HCT116 (cell line): ENCODE results near the gene APP. TPM values are rescaled to one million over a fixed set of nuclear protein-coding genes. Genes with fewer than 3 reads are reported as not detected.

ENCODE experiments used
- ATAC-seq: fragments of 200-7000 bp; cut with Tn5 transposase; 2 replicates; pipeline ENCODE4 v1.9.1; 2020; ENCODE audit warnings: mild to moderate bottlenecking, moderate library complexity
- BruUV-seq: library from RNA; stranded (reverse); fragments of 400-500 nt; replicated peaks from 2 replicates; lab custom pipeline; 2021; lab: Mats Ljungman, UMichigan
- CTCF ChIA-PET: fragments of 300-600 bp; sonication (Branson Sonifier 250); formaldehyde crosslinking; loops from one replicate; lab custom pipeline; 2021; ENCODE audit warnings: antibody characterized with exemption; lab: Charles Lee
- POLR2A ChIA-PET: fragments of 300-600, 350-600 bp; sonication (Branson Sonifier 250); formaldehyde crosslinking; loops from one replicate; lab custom pipeline; 2021; ENCODE audit warnings: antibody characterized with exemption; lab: Charles Lee
- RAD21 ChIA-PET, 2 experiments: fragments of 300-600 bp; sonication (Branson Sonifier 250); formaldehyde crosslinking; loops; one replicate each; lab custom pipeline; 2023; ENCODE audit warnings: low total read pairs in 2 of 2; ENCODE audit not compliant: uncharacterized antibody in 2 of 2, unreplicated experiment in 2 of 2, low non-redundant PET in 1 of 2; lab: Charles Lee
- DNase-seq: peaks from one replicate; pipeline ENCODE4 v3.0.0-alpha.2; 2010; ENCODE audit warnings: low read depth, low spot score
- H2AFZ ChIP-seq: fragments of 200-600 bp; shearing (Covaris generic), sonication (generic); 2 replicates; pipeline ENCODE4 v1.6.1; 2017; ENCODE audit warnings: low read depth, mixed run types, mixed read lengths, antibody characterized with exemption, low read length; ENCODE audit not compliant: poor library complexity, severe bottlenecking
- H3K27ac ChIP-seq: 2 replicates; pipeline ENCODE4 v1.5.1; 2012; ENCODE audit warnings: low read depth, low read length
- H3K27me3 ChIP-seq: fragments of 200-600 bp; sonication (generic); 2 replicates; pipeline ENCODE4 v1.6.1; 2016; ENCODE audit warnings: mixed run types, low read length, mixed read lengths; ENCODE audit not compliant: insufficient read depth
- H3K36me3 ChIP-seq, 2 experiments: fragments of 200-500 bp in 1 of 2; fragments of 200-600 bp in 1 of 2; sonication (Bioruptor generic) in 1 of 2; sonication (generic) in 1 of 2; 2 replicates each; pipeline versions ENCODE4 v1.5.1 to v1.6.1; 2014 to 2016; ENCODE audit warnings: low read length in 2 of 2, inconsistent platforms in 1 of 2, mixed read lengths in 1 of 2, mixed run types in 1 of 2; ENCODE audit not compliant: insufficient read depth in 2 of 2, control insufficient read depth in 1 of 2
- H3K4me1 ChIP-seq, 2 experiments: fragments of 200-600 bp in 1 of 2; sonication (generic) in 1 of 2; 2 replicates each; pipeline versions ENCODE4 v1.5.1 to v1.6.1; 2012 to 2017; ENCODE audit warnings: low read length in 2 of 2, inconsistent platforms in 1 of 2, mild to moderate bottlenecking in 1 of 2, mixed read lengths in 1 of 2, mixed run types in 1 of 2, moderate library complexity in 1 of 2; ENCODE audit not compliant: insufficient read depth in 2 of 2, control insufficient read depth in 1 of 2
- H3K4me2 ChIP-seq: fragments of 200-600 bp; sonication (generic); 2 replicates; pipeline ENCODE4 v1.6.1; 2017; ENCODE audit warnings: mixed run types, low read length, mixed read lengths
- H3K4me3 ChIP-seq, 2 experiments: fragments of 200-600 bp in 1 of 2; sonication (generic) in 1 of 2; replicated peaks in 1 of 2; 2 replicates each; pipeline ENCODE4 v1.5.1; 2011 to 2016; ENCODE audit warnings: low read length in 2 of 2, control low read depth in 1 of 2, low read depth in 1 of 2, mild to moderate bottlenecking in 1 of 2, mixed read lengths in 1 of 2, mixed run types in 1 of 2
- H3K79me2 ChIP-seq: fragments of 200-600 bp; sonication (generic); 2 replicates; pipeline ENCODE4 v1.6.1; 2017; ENCODE audit warnings: mild to moderate bottlenecking, mixed run types, low read length, moderate library complexity, mixed read lengths; ENCODE audit not compliant: insufficient read depth
- H3K9ac ChIP-seq: fragments of 200-600 bp; sonication (generic); 2 replicates; pipeline ENCODE4 v1.6.1; 2016; ENCODE audit warnings: low read length, mixed read lengths
- H3K9me2 ChIP-seq: fragments of 200-600 bp; sonication (generic), shearing (Covaris generic); 2 replicates; pipeline ENCODE4 v1.6.1; 2017; ENCODE audit warnings: mixed run types, mild to moderate bottlenecking, moderate library complexity; ENCODE audit not compliant: insufficient read depth
- H3K9me3 ChIP-seq, 2 experiments: fragments of 200-500 bp in 1 of 2; fragments of 200-600 bp in 1 of 2; sonication (Bioruptor generic) in 1 of 2; sonication (generic) in 1 of 2; 2 replicates each; pipeline ENCODE4 v1.6.1; 2014 to 2017; ENCODE audit warnings: low read length in 2 of 2, mixed read lengths in 2 of 2, inconsistent platforms in 1 of 2, low read depth in 1 of 2, mild to moderate bottlenecking in 1 of 2, mixed run types in 1 of 2, moderate library complexity in 1 of 2; ENCODE audit not compliant: control insufficient read depth in 1 of 2, insufficient read depth in 1 of 2
- H4K20me1 ChIP-seq: fragments of 200-600 bp; sonication (generic), shearing (Covaris generic); 2 replicates; pipeline ENCODE4 v1.6.1; 2017; ENCODE audit warnings: mixed run types, mild to moderate bottlenecking, moderate library complexity; ENCODE audit not compliant: insufficient read depth
- CBX3 ChIP-seq: IDR thresholded peaks from 2 replicates; pipeline ENCODE4 v1.6.1; 2012; ENCODE audit warnings: low read depth
- CEBPB ChIP-seq: IDR thresholded peaks from 2 replicates; pipeline ENCODE4 v1.6.1; 2012; ENCODE audit warnings: low read depth
- EGR1 ChIP-seq: IDR thresholded peaks from 2 replicates; pipeline ENCODE4 v1.6.1; 2012; ENCODE audit warnings: low read depth
- POLR2AphosphoS5 ChIP-seq: IDR thresholded peaks from 2 replicates; pipeline ENCODE4 v1.6.1; 2011; ENCODE audit warnings: mild to moderate bottlenecking, low read depth, low read length, moderate library complexity
- RAD21 ChIP-seq: IDR thresholded peaks from 2 replicates; pipeline ENCODE4 v1.6.1; 2012; ENCODE audit warnings: low read depth, mild to moderate bottlenecking
- SP1 ChIP-seq: IDR thresholded peaks from 2 replicates; pipeline ENCODE4 v1.6.1; 2012; ENCODE audit warnings: low read depth
- SRF ChIP-seq: IDR thresholded peaks from 2 replicates; pipeline ENCODE4 v1.6.1; 2012; ENCODE audit warnings: low read depth
- TCF7L2 ChIP-seq: IDR thresholded peaks from 2 replicates; pipeline ENCODE4 v1.7.0; 2011; ENCODE audit warnings: borderline replicate concordance, inconsistent platforms; ENCODE audit not compliant: insufficient read depth, insufficient read length; ENCODE audit errors: extremely low read depth
- ZBTB33 ChIP-seq: IDR thresholded peaks from 2 replicates; pipeline ENCODE4 v1.6.1; 2011; ENCODE audit warnings: mild to moderate bottlenecking, low read length, moderate library complexity; ENCODE audit not compliant: insufficient replicate concordance; ENCODE audit errors: extremely low read depth
- ZFX ChIP-seq: fragments of 450-650 bp; IDR thresholded peaks from 2 replicates; pipeline ENCODE4 v1.6.1; 2017
- ZNF274 ChIP-seq: fragments of 200-500 bp; sonication (Bioruptor generic); IDR thresholded peaks from 2 replicates; pipeline ENCODE4 v1.6.1; 2014; ENCODE audit warnings: mild to moderate bottlenecking, low read depth, low read length, inconsistent platforms
- intact Hi-C: fragments of 100-400 bp; cut with micrococcal nuclease; formaldehyde crosslinking; loops from 2 replicates; pipeline ENCODE4 v1.10.0; 2022
- total RNA-seq: library from RNA; stranded (reverse); gene quantifications from one replicate; pipeline ENCODE4 v1.2.1, GENCODE V29; 2021; ENCODE audit not compliant: unreplicated experiment
- TF ChIP-seq, protein P1 (sequence below): IDR thresholded peaks from 2 replicates; pipeline ENCODE4 v1.6.1; 2012
- TF ChIP-seq, protein P2 (sequence below), 3 experiments: fragments of 200-600 bp in 1 of 3; sonication (generic) in 1 of 3; IDR thresholded peaks in 2 of 3; conservative IDR thresholded peaks in 1 of 3; 2 replicates each; pipeline ENCODE4 v1.5.1; 2012 to 2017; ENCODE audit warnings: low read depth in 2 of 3, low read length in 2 of 3, antibody characterized with exemption in 1 of 3, borderline replicate concordance in 1 of 3, control low read depth in 1 of 3, mild to moderate bottlenecking in 1 of 3, mixed read lengths in 1 of 3, mixed run types in 1 of 3, moderate library complexity in 1 of 3; ENCODE audit not compliant: insufficient read depth in 1 of 3
- TF ChIP-seq, protein P3 (sequence below): IDR thresholded peaks from 2 replicates; pipeline ENCODE4 v1.6.1; 2012; ENCODE audit warnings: low read depth

APP gene
- total RNA-seq, 1 experiment from 2014 or later, result 267 TPM

DNA sequence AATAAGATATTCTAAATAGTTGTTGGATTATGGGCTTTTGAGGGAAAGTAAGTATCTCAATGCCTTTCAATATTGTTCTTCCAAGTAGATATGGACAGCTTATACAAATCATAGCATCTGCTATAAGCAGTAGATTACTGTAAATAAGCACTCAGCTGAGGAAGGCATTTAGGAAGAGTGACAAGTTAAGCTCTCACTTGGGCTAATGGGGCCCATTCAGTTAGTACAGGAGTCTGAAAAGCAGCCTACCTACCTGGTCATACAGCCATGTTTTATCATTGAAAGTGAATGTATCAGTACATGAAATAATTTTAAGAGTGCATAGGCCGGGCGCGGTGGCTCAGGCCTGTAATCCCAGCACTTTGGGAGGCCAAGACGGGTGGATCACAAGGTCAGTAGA lies 73.1 kb downstream of the APP start:
- Histone ChIP-seq H3K9me2 (no peaks in the 10 kb centered on the region), H2AFZ (no peak overlapping the region), H3K79me2 (peaks cover 77% of the 10 kb centered on the region), H3K9ac (no peak overlapping the region), H3K27me3 (no peaks in the 10 kb centered on the region), H4K20me1 (peaks cover 22% of the 10 kb centered on the region; the same call in 1 of the 2 replicates), H3K4me2 (no peak overlapping the region), H3K27ac (no peak overlapping the region), H3K4me3 (no peak overlapping the region), H3K36me3 (no peaks in the 10 kb centered on the region), H3K9me3 (no peaks in the 10 kb centered on the region), H3K4me1 (0 out of 4 replicates have a peak, but pooled peaks cover 0 to 7% of the 10 kb centered on the region in 2 experiments)
- ChIA-PET RAD21 (no interaction called here), CTCF (no interaction called here), POLR2A (no interaction called here)
- intact Hi-C loops, result no loop called here
- BruUV-seq, result no TSS peak
- TF ChIP-seq EGR1 (no peak), TCF7L2 (no peak), CEBPB (no peak), ZFX (no peak), CBX3 (no peak), POLR2AphosphoS5 (no peak), SP1 (no peak), ZNF274 (no peak), ZBTB33 (no peak), SRF (no peak), RAD21 (no peak)
- TF ChIP-seq, protein P1, sequence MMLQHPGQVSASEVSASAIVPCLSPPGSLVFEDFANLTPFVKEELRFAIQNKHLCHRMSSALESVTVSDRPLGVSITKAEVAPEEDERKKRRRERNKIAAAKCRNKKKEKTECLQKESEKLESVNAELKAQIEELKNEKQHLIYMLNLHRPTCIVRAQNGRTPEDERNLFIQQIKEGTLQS, result no peak
- TF ChIP-seq, protein P2, sequence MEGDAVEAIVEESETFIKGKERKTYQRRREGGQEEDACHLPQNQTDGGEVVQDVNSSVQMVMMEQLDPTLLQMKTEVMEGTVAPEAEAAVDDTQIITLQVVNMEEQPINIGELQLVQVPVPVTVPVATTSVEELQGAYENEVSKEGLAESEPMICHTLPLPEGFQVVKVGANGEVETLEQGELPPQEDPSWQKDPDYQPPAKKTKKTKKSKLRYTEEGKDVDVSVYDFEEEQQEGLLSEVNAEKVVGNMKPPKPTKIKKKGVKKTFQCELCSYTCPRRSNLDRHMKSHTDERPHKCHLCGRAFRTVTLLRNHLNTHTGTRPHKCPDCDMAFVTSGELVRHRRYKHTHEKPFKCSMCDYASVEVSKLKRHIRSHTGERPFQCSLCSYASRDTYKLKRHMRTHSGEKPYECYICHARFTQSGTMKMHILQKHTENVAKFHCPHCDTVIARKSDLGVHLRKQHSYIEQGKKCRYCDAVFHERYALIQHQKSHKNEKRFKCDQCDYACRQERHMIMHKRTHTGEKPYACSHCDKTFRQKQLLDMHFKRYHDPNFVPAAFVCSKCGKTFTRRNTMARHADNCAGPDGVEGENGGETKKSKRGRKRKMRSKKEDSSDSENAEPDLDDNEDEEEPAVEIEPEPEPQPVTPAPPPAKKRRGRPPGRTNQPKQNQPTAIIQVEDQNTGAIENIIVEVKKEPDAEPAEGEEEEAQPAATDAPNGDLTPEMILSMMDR (IDR thresholded peaks at IDR 0.05 in 2 of 3, conservative IDR thresholded peaks at IDR 0.05 in 1 of 3; ENCODE audit: borderline replicate concordance in 1 of 3, insufficient read depth in 1 of 3, low read depth in 2 of 3, low read length in 2 of 3), result no peak
- TF ChIP-seq, protein P3, sequence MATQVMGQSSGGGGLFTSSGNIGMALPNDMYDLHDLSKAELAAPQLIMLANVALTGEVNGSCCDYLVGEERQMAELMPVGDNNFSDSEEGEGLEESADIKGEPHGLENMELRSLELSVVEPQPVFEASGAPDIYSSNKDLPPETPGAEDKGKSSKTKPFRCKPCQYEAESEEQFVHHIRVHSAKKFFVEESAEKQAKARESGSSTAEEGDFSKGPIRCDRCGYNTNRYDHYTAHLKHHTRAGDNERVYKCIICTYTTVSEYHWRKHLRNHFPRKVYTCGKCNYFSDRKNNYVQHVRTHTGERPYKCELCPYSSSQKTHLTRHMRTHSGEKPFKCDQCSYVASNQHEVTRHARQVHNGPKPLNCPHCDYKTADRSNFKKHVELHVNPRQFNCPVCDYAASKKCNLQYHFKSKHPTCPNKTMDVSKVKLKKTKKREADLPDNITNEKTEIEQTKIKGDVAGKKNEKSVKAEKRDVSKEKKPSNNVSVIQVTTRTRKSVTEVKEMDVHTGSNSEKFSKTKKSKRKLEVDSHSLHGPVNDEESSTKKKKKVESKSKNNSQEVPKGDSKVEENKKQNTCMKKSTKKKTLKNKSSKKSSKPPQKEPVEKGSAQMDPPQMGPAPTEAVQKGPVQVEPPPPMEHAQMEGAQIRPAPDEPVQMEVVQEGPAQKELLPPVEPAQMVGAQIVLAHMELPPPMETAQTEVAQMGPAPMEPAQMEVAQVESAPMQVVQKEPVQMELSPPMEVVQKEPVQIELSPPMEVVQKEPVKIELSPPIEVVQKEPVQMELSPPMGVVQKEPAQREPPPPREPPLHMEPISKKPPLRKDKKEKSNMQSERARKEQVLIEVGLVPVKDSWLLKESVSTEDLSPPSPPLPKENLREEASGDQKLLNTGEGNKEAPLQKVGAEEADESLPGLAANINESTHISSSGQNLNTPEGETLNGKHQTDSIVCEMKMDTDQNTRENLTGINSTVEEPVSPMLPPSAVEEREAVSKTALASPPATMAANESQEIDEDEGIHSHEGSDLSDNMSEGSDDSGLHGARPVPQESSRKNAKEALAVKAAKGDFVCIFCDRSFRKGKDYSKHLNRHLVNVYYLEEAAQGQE, result no peak
- ATAC-seq, result no peak
- no peak for DNase-seq
